T47D (cell line): Measurements from ENCODE around the gene ZC3HAV1.

Experiments used
- DNase-seq, 2 experiments: peaks; one replicate each; pipeline versions ENCODE4 v3.0.0 to v3.0.0-alpha.2; 2011 to 2012; ENCODE audit warnings: low read depth in 1 of 2, low spot score in 1 of 2
- JUND ChIP-seq: IDR thresholded peaks from 2 replicates; pipeline ENCODE4 v1.6.1; 2012; ENCODE audit warnings: low read depth
- in situ Hi-C: cut with HindIII; loops from 2 replicates; pipeline ENCODE4 v1.10.0; 2016; ENCODE audit warnings: low sequenced_read_pairs, low pct_unique_long_range_greater_than_20kb

Gene ZC3HAV1

DNA sequence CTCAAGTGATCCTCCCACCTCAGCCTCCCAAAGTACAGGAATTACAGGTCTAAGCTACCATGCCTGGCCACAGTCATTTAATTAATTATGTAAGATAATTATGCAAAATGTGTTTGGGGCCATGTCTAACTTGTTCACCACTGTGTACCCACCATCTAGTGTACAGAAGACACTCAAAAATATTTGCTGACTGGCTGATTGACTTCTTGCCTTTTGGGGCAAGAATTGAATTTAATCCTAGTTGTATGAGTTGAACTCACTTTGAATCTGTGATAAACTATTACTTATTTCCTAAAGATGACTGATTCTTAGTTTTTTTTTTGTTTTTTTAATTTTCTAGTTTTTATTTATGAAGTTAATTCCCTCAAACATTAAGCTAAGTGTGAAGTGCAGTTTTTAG, 57.9 kb downstream of the ZC3HAV1 start:
- DNase-seq = no peak
- no peak for TF ChIP-seq JUND
- in situ Hi-C loops = no loop called here

DNA sequence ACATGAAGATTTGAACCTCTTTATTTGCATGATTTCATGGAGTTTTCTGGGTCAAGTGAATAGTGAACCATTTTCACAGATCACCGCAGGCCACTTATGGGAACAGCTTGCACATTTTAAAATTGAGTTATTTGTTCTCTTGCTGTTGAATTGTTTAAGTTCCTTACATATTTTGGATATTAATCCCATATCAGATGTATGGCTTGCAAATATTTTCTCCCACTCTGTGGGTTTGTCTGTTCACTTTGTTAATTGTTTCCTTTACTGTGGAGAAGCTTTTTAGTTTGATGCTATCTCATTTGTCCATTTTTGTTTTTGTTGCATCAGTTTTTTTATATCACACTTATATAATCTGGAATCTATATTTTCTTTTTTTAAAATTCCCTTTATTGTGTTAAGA, 59.6 kb downstream of the ZC3HAV1 start:
- in situ Hi-C loops = no loop called here

DNA sequence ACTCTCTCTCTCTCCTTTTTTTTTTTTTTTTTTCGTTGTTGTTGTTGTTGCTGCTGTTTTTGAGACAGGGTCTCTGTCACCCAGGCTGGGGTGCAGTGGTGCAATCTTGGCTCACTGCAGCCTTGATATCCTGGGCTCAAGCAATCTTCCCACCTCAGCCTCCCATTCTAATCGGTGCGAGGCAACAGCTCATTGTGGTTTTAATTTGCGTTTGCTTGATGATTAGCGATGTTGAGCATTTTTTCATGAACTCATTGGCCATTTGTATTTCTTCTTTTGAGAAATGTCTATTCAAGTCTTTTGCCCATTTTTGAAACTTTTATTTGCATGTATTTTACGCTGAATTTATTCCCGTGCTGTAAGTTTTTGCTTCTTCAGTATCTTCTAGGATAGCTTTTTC, 60.4 kb downstream of the ZC3HAV1 start:
- TF ChIP-seq JUND = no peak
- DNase-seq = no peak
- in situ Hi-C loops = no loop called here

More for the DNA sequence above, 59.6 kb downstream of the ZC3HAV1 start:
- TF ChIP-seq JUND = no peak
- no peak for DNase-seq

DNA sequence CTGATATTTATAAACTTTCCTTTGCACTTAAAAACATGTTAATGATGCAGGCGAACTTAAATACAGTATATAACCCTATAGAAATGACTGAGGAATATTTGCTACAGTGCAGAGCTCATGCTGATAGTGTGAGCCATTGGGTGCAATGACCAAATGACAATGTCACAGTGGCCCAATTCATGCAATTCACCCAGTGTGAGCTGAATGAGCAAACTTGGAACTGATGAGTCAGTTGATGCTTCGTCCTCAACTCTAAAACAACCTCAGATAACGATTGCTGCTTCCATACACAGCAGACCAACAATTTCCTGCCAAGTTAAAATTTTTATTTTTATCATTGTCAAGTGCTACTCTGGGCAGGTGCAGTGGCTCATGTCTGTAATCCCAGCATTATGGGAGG, 61.5 kb downstream of the ZC3HAV1 start:
- TF ChIP-seq JUND = no peak
- in situ Hi-C loops = no loop called here

DNA sequence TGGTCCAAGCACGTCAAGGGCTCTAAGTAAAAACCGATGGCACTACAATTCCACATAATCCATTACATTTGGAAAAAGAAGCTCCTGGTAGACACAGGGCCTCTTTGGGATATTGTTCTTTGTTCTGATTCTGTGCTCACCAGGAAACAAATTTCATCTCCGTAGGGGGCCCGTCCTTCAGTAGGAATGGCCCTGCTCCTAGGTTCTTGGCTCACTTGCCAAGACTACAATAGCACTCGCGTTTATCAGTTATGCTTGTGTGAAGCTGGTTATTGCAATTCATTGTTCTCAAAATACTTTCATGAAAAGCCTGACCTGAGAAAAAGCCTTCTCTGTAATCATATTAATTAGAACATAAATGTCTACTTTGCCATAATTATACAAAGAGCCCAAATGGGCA, 63.4 kb downstream of the ZC3HAV1 start:
- TF ChIP-seq JUND = no peak

More for the DNA sequence above, 61.5 kb downstream of the ZC3HAV1 start:
- DNase-seq = no peak

DNA sequence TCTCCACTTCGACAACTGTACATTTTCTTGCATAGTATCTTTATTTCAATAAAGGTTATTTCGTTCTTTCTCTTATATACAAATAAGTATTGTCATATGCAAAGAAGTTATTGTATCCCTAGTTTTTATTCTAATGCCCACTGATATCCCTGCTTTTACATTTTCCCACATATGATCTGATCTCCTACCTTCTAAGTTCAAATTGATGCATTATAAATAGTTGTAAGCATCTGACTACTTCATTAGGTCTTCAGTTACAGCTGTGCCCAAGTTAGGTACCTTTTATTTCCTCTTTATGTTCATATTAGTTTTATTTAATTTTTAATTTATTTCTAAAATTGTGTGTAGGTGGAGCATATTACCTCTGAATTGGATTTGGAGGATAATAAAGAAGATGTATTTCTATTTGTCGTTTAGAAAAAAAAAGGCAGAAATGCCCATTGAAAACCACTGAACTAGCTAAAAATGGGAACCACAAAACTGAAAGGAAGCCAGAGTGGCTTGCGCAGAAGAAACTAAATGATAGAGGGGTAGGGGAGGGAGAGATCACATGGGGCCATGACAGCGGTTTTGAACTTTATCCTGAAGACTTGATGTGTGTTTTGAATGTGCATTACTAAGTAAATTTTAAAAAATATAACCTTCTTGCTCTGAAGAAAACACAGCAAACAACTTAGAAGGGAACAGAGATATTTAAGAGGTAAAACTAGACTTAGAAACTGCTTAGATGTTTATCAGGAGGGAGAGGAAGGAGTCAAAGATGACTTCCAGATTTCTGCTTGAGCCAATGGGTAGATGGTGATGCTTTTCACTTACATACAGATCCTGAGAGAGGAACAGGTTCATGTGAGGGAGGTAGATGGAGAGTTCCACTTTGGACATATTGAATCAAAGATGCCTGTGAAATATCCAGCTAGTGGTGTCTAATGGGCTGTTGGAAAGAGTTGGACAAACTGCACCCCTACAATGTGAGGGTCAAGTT, 64.4 kb downstream of the ZC3HAV1 start:
- in situ Hi-C loops = no loop called here
- no peak for TF ChIP-seq JUND
- DNase-seq = no peak

More for the DNA sequence above, 63.4 kb downstream of the ZC3HAV1 start:
- in situ Hi-C loops = no loop called here
- DNase-seq = no peak

DNA sequence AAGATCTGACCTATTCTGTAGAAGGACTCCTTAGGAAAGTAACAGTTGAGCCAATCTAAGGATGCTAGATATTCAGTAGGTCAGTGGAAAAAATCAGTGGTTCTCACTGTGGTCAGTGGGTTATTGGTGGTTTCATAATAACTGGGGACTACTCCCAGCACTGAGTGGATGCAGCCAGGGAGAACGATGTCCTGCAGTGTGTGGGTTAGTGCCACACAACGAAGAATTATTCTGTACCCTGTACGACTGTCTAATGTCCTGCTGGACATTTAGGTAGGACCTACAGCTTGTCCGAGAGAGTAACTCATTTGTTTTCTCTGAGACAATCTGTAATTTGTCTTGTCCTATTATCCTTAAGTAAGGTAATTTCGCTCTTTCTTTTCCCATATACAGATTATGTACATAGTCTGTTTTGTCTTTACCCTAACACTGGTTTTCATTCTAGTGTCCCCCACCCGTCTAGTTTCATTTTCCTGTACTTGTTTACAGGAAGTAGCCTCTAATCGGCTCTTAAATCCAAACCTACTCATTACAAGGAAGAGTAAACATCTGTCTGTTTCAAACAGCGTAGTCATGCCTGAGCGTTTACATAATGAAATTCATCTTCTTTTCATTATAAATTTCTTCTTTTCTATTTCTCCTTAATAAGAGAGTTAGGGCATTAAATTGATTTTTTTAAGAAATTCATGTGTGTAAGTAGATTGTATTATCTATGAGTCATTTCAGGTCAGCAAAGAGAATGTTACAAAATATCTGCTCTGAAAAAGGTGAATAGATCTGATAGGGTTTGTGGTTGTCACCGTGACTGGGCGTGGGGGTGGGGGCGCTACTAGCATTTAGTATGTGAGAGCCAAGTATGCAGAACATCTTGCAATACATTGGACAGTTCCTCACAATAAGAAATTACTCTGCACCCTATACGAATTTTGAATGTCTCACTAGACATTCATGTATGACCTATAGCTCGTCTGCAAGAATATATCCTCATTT, 65.4 kb downstream of the ZC3HAV1 start:
- in situ Hi-C loops = no loop called here
- no peak for TF ChIP-seq JUND
- DNase-seq = no peak

DNA sequence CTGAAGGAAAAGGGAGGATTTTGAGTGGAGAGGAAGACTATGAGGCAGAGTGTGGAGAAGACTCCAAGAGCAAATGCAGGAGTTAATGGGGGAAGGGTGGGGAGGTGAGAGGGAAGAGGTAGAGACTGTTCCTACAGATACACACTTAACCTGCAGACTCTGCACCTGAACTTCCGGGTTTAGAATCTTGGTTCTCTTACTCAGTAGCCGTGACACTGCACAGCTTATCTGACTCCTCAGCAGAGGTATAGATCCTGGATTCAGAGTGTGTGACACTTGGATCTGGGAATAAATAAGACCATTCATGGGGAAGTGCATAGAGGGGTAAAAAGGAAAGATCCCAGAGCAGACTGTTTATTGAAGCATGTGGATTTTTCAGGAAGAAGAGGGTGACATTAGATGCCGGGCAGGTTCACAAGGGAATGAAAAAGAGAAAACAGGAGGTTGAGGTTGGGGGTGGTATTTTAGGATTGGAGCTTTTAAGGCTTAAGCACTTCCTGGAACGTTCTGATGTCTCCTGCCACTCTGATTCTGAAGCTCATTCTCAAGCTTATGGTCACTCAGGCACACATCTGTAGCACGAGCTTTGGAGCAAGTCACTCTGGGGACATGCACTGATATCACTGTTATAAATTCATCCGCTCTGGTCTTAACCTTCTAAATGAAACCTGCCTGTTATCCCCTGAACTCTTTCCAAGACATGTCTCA, 68.0 kb downstream of the ZC3HAV1 start:
- DNase-seq = no peak
- in situ Hi-C loops = no loop called here
- no peak for TF ChIP-seq JUND

DNA sequence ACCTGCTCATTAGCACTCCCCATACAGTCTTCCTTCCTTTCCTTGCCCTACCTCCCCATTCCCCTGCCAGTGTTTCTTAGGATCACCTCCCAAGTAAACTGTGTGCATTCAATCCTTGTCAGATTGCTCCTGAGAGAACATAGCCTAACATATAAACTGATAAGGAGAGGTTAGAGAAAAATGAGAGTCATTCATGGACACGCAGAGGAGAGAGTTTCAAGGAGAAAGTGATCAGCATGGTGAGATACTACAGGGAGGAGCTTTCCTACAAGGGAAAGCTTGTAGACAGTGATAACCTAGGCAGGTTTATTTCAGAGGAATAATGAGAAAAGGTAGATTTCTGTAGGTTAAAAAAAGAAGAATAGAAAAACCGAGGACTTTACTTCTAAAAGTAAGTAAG, 70.8 kb downstream of the ZC3HAV1 start:
- DNase-seq = no peak
- in situ Hi-C loops = no loop called here
- TF ChIP-seq JUND = no peak

DNA sequence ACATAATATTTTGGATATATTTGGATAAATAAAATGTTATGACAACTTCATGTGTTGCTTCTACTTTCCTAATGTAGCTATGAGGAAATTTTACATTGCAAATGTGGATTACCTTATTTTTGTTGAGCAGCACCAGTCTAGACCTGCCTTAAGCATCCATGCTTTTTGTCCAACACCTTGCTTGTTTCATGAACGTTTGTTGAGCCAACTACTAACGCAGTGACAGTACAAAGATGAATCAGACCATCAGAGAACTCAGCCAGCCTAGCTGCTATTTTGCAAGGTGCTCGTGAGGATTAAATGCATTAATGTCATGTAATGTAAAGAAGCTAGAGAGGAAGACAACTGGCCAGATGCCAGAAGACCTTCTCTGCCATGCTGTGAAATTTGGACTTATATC, 72.6 kb downstream of the ZC3HAV1 start:
- no peak for TF ChIP-seq JUND
- in situ Hi-C loops = no loop called here
- DNase-seq = no peak

DNA sequence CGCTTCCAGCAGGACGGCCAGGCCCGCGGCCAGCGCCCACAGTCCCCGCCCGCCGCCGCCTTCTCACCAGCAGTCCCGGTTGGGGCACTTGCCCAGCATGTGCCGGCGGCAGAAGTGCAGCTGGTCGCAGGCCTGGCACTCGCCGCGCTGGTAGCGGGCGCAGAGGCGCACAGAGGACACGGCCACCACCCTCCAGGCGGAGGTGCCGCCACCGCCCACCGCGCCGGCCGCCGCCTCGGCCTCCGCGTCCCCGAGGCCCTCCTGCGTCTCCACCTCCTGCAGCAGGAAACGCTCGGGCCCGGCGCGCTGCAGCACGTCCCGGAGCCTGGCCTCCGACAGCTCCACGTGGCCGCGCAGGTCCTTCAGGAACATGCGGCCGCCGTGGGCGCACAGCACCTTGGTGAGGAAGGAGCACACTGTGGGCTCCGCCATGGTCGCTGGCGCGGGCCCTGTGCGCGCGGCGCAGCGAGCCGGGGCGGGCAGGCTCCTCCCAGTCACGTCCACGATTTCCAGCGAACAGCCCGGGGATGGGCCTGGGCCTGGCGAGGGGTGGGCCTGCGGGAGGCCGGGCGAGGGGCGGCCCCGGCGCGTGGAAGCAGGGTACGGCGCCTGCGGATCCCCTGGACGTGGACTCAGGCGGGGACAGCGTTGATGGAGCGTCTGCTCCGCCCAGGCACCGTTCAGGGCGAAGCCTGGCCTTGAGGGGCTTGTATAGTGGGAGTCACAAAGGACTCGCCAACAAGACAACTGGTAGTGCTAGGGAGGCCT, 73.8 kb downstream of the ZC3HAV1 start, which contains the start of gene ZC3HAV1L:
ZC3HAV1L (minus strand) TSS at position 457 of the 768 bp plus-strand sequence; CDS start at position 432, 25 bp downstream.
- TF ChIP-seq JUND = no peak
- DNase-seq = peak; percentile 67 to 78
- in situ Hi-C loops = no loop called here
